GM19467 (cell line): Measurements from ENCODE around the gene TGFBR3.

Experiments used
- ATAC-seq: cut with Tn5 transposase; IDR thresholded peaks from one replicate; pipeline ENCODE4 v1.9.1; 2021; ENCODE audit warnings: mild to moderate bottlenecking, moderate library complexity; ENCODE audit not compliant: unreplicated experiment

Gene TGFBR3

GRCh38 chr1:91764471-91765115 is 121.4 kb downstream of the TGFBR3 start:
- no peak for ATAC-seq

- no peak for ATAC-seq
Observed at GRCh38 chr1:91763252-91763651, 122.7 kb downstream of the TGFBR3 start.

GRCh38 chr1:91761295-91761721 is 124.6 kb downstream of the TGFBR3 start:
- no peak for ATAC-seq

GRCh38 chr1:91760512-91760911 is 125.4 kb downstream of the TGFBR3 start:
- no peak for ATAC-seq

GRCh38 chr1:91759076-91759475 is 126.9 kb downstream of the TGFBR3 start:
- ATAC-seq = no peak

- no peak for ATAC-seq
Observed at GRCh38 chr1:91757763-91758460, 128.0 kb downstream of the TGFBR3 start.

- ATAC-seq = no peak
Observed at GRCh38 chr1:91755702-91756287, 130.2 kb downstream of the TGFBR3 start.

- no peak for ATAC-seq
Observed at GRCh38 chr1:91754816-91755580, 131.0 kb downstream of the TGFBR3 start.

- ATAC-seq = peak; percentile 41
Observed at GRCh38 chr1:91754348-91754747, 131.6 kb downstream of the TGFBR3 start.

- no peak for ATAC-seq
Observed at GRCh38 chr1:91753878-91754277, 132.1 kb downstream of the TGFBR3 start.

GRCh38 chr1:91752324-91752723 is 133.6 kb downstream of the TGFBR3 start:
- no peak for ATAC-seq

GRCh38 chr1:91751275-91751674 is 134.7 kb downstream of the TGFBR3 start:
- no peak for ATAC-seq

- ATAC-seq = no peak
Observed at GRCh38 chr1:91750398-91750996, 135.5 kb downstream of the TGFBR3 start.

GRCh38 chr1:91749788-91750231 is 136.1 kb downstream of the TGFBR3 start:
- ATAC-seq = no peak

- ATAC-seq = no peak
Observed at GRCh38 chr1:91747666-91748065, 138.3 kb downstream of the TGFBR3 start.

- no peak for ATAC-seq
Observed at GRCh38 chr1:91746728-91747338, 139.1 kb downstream of the TGFBR3 start.

GRCh38 chr1:91745640-91746373 is 140.1 kb downstream of the TGFBR3 start:
- ATAC-seq = no peak

GRCh38 chr1:91744953-91745639 is 140.9 kb downstream of the TGFBR3 start:
- ATAC-seq = no peak

GRCh38 chr1:91742848-91743292 is 143.1 kb downstream of the TGFBR3 start:
- no peak for ATAC-seq
